GM19025 (cell line): ENCODE data around the gene HMMR.
"Not testable (repeated sequence)": the region's sequence is repeated elsewhere in the genome, so short reads cannot be mapped to it uniquely, and the experiment has no call there.

Experiments used
- ATAC-seq: cut with Tn5 transposase; IDR thresholded peaks from one replicate; pipeline ENCODE4 v1.9.1; 2021; ENCODE audit warnings: mild to moderate bottlenecking, low read depth, moderate library complexity; ENCODE audit not compliant: unreplicated experiment

Gene HMMR

DNA sequence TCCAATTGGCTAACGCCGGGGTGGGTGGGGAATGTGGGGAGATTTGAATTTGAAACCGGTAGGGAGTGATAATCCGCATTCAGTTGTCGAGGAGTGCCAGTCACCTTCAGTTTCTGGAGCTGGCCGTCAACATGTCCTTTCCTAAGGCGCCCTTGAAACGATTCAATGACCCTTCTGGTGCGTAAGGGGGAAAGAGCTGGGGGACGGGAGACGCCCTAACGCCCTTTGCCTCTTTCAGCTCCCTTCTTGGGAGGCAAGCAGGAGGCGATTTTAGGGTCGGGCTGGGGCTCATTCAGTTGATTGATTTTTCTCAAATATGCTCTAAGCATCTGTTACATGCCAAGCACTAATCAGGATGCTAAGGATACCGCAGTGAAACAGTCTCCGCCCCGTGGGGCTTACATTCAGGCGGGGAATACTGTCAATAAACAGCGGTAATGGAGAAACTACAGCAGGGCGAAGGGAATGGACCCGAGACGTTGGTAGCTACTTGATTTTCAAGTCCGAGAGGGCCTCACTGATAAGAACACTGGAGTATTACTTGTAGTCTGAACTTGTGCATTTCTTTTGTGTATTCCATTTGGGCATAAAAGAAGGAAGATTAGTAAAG, at the start of gene HMMR:
Gene HMMR (plus strand): TSS at position 71 of the 610 bp plus-strand sequence. CDS start 61 bp downstream, at position 132.
- ATAC-seq, result no peak

GRCh38 chr5:163415673-163416072, 44.8 kb upstream of the HMMR start:
- ATAC-seq, result not testable (repeated sequence)

DNA sequence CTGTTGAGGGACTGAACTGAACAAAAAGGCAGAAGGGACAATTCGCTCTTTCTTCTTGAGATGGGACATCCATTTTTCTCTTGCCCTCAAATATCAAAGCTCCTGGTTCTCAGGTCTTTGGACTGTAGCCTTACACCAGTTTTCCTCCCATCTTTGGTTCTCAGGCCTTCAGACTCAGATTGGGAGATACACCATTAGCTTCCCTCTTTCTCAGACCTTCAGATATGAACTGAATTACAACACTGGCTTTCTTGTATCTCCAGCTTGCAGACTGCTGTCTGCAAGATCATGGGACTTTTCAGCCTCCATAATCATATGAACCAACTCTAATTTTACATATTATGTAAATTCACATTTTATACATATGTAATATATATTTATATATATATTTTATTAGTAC, 35.6 kb upstream of the HMMR start:
- ATAC-seq, result no peak

DNA sequence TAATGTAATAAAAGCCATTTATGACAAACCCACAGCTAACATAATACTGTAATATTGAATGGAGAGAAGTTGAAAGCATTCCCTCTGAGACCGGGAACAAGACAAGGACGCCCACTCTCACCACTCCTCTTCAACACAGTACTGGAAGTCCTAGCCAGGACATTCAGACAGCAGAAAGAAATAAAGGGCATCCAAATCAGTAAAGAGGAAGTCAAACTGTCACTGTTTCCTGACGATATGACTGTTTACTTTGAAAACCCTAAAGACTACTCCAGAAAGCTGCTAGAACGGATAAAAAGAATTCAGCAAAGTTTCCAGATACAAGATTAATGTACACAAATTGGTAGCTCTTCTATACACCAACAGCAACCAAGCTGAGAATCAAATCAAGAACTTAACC, 34.3 kb upstream of the HMMR start:
- ATAC-seq, result not testable (repeated sequence)

- no peak for ATAC-seq
Observed at GRCh38 chr5:163432544-163432943, 27.9 kb upstream of the HMMR start.

- no peak for ATAC-seq
Observed at GRCh38 chr5:163433271-163433670, 27.2 kb upstream of the HMMR start.

DNA sequence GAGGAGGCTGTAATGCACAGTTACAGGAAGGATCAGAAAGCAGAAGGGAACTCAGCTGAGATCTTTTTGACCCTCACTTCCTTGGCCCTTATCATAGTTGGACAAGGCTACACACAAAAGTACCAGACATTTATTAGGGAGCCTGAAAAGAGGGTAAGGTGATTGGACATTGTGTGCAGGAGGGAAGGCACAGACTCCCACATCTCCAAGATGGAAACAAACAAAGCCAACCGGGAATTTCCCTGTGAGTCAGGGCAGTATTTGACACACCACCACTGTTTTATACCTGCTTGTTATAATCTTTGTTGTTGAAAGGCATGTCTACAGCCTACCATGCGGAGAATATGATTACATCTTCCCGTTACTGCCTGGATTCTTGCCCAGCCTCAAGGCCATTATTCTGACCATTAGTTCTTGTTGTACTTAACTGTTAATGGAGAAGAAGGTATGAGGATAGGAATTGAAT, 26.0 kb upstream of the HMMR start:
- no peak for ATAC-seq

DNA sequence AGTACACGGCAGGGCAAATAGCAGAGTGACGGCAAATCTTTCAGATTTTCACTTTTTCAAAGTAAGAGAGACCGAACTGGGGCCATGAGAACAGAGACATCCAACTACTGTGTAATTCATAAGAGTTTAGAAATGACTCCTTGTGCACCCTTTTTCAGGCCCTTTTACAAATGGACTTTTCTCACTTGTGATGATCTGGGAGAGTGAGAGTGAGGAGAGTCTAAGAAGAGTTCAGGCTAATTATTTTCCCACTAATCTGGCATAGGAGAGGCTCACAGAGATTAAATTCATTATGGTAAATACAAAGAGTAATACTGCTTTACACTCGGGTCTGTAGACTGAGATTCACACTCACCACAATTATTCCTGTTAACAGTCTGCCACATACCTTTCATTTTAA, 23.9 kb upstream of the HMMR start:
- no peak for ATAC-seq

DNA sequence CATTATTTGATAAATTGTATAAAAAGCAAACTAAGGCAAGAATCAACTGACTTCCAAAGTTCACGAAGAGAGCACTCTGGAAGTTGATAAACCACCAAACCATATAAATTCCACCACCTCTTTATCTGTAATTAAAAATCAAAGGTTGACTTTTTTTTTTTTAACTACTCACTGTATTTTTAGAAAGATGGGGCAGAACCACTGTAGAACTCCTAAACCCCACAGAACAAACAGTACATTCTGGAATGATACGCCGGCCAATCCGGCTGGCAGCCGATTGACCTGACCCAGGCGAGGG, 23.5 kb upstream of the HMMR start:
- ATAC-seq, result no peak

DNA sequence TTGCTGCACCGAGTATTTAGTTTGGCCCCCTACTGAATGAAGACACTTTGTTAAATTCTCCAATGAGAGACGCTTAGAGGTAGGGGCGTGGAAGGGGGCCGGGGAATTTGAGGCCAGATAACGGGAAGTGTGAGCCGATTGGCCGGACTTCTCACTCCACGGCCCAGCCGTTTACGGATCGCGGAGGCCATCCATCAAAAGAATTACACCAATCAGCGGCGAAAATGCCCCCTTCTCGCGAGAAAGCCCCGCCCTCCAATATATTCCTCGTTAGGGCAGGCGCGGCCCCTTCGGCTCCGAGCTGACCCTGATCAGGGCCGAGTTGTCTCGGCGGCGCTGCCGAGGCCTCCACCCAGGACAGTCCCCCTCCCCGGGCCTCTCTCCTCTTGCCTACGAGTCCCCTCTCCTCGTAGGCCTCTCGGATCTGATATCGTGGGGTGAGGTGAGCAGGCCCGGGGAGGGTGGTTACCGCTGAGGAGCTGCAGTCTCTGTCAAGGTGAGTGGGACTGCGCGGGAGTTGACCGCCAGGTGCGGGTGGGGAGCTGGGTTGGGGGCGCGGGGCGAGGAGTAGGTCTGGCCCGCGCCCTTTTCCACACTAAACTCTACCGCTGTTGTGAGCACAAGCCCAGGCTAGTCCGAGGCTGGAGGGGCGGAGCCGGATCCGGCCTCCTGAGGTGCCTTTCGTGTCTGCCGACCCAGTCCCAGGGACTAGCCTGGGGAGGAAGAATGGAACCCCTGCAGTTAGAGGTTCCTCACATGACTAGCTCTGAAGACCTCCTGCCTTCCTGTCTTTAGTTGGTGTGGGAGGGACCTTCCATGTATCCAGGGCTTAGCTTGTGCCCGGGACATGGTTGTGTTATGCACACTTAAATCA, 22.9 kb upstream of the HMMR start, which contains the start of gene CCNG1:
Gene CCNG1 (plus strand): TSS at position 287 of the 874 bp plus-strand sequence. CDS start 1,662 bp downstream, outside the sequence.
- peak; percentile 92 for ATAC-seq

DNA sequence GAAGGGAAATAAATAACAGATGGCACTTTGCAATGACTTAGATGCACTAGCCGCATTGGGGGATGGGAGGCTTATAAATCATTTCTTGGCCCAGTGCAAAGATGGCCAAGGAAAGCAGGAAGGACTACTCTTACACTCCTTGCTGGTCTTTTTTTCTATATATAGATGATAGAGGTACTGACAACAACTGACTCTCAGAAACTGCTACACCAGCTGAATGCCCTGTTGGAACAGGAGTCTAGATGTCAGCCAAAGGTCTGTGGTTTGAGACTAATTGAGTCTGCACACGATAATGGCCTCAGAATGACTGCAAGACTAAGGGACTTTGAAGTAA, 21.4 kb upstream of the HMMR start:
- ATAC-seq, result no peak

DNA sequence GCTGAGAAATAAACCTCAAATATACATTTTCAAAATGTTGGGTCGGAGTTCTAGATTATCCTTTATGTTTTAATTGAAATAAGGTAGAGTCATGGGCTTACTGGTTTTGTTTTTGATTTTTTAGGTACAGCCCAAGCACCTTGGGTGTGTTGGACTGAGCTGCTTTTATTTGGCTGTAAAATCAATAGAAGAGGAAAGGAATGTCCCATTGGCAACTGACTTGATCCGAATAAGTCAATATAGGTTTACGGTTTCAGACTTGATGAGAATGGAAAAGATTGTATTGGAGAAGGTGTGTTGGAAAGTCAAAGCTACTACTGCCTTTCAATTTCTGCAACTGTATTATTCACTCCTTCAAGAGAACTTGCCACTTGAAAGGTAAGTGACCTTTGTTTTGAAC, 19.5 kb upstream of the HMMR start:
- no peak for ATAC-seq

DNA sequence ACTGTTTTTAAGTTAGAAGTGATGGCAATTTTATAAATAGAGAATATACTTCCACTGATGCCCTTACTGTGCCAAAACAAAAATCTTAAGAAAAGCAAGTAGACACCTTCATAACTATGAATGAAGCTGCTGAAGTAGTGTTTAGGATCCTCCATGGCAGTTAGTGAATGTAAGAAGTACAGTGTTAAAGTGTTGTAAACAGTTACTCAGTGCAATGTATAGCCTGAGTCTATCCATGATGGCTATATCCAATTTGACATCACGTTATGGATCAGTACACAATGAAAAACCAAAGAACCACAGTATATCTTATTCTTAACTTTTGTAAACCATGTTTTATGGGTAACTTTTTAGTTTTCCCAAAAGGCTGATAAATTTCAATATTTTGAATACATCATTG, 15.9 kb upstream of the HMMR start:
- no peak for ATAC-seq

GRCh38 chr5:163445345-163445744, 15.1 kb upstream of the HMMR start:
- ATAC-seq, result no peak

GRCh38 chr5:163447191-163447590, 13.2 kb upstream of the HMMR start:
- ATAC-seq, result no peak

GRCh38 chr5:163447875-163448274, 12.6 kb upstream of the HMMR start:
- no peak for ATAC-seq

DNA sequence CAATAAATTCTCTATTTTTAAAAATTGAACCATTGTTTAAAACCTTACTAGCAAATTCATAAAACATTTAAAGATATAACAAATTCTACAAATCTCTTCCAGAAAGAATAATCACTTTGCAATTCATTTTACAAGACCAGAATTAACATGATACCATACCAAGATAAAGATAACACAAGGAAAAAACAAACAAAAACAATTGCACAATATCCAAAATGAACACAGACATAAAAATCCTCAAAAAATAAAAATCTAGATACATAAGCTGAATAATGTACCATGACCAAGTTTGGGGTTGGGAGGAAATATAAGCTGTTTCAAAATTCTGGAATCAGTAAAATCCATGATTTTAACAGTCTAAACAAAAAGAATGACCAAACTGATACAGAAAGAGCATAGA, 11.9 kb upstream of the HMMR start:
- ATAC-seq, result no peak

DNA sequence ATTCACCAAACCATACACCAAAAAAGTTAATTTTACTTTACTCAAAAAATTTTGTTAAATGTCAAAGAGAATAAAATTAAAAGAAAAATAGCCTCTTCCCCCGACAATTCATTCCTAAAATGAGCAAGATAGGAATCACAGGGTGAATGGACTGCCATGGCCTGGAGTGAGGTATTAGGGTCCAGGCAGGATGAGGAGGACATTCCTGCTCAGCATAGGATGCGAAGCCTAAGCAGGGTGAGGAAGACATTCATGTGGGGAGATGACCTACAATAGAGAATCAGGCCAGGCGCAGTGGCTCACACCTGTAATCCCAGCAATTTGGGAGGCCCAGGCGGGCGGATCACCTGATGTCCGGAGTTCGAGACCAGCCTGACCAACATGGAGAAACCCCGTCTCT, 8.9 kb upstream of the HMMR start:
- no peak for ATAC-seq

GRCh38 chr5:163453705-163454104, 6.7 kb upstream of the HMMR start:
- ATAC-seq, result no peak

GRCh38 chr5:163455406-163455805, 5.0 kb upstream of the HMMR start:
- not testable (repeated sequence) for ATAC-seq

DNA sequence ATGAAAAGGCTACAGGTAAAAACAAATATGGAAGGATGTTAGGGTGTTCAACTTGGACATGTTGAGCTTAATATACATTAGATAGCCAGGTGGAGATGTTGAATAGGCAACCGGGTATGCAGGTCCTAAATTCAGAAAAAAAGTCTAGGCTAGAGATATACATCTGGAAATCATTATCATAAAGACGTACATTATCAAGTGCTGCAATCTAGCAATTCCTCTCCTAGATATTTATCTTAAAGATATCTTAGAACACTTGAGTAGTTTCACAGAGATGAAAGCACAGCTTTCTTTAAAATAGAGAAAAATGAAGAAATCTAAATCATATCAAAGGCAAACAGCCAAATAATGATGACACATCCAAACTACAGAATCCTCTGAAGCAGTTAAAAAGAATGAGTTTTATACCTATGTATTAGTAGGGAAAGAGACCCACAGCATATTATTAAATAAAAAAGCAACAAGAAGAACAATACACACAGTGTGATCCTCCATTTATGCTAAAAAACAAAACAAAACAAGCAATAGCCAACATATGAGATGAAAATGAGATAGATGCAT, 4.3 kb upstream of the HMMR start:
- ATAC-seq, result no peak

- no peak for ATAC-seq
Observed at GRCh38 chr5:163456840-163457239, 3.6 kb upstream of the HMMR start.
